K562 (cell line): ENCODE data around the gene SNX17. TPM values are rescaled to one million over a fixed set of nuclear protein-coding genes. Genes with fewer than 3 reads are reported as not detected.

Source experiments
- CBX3 ChIP-seq, 2 experiments: IDR thresholded peaks; 1 replicate in 1 of 2; 2 replicates in 1 of 2; pipeline ENCODE4 v1.6.1; 2012; ENCODE audit warnings: inconsistent platforms in 2 of 2, low read length in 2 of 2, borderline replicate concordance in 1 of 2, control low read depth in 1 of 2
- E2F3 ChIP-seq: fragments of 250-450 bp; sonication (Bioruptor Pico); IDR thresholded peaks from 2 replicates; pipeline ENCODE4 v1.4.0; 2020; ENCODE audit warnings: mild to moderate bottlenecking
- ELF4 ChIP-seq: fragments of 450-650 bp; formaldehyde crosslinking; IDR thresholded peaks from 2 replicates; pipeline ENCODE4 v1.4.0; 2022; ENCODE audit warnings: missing genetic modification characterization
- ETS2 ChIP-seq: IDR thresholded peaks from 2 replicates; pipeline ENCODE4 v1.6.1; 2016; ENCODE audit warnings: borderline replicate concordance, missing genetic modification characterization, mild to moderate bottlenecking, moderate library complexity, missing compliant biosample characterization; ENCODE audit not compliant: poor library complexity, severe bottlenecking
- ILK ChIP-seq: fragments of 450-650 bp; IDR thresholded peaks from 2 replicates; pipeline ENCODE4 v1.6.1; 2016; ENCODE audit warnings: missing genetic modification characterization, low read depth, mild to moderate bottlenecking, missing compliant biosample characterization, moderate library complexity, borderline replicate concordance
- MCM7 ChIP-seq, 2 experiments: fragments of 450-650 bp; IDR thresholded peaks; 2 replicates each; pipeline ENCODE4 v1.6.1; 2016 to 2018
- NFYB ChIP-seq: IDR thresholded peaks from 2 replicates; pipeline ENCODE4 v1.6.1; 2011; ENCODE audit warnings: mild to moderate bottlenecking, moderate library complexity; ENCODE audit not compliant: insufficient read length; ENCODE audit errors: extremely low read depth
- RFX5 ChIP-seq: IDR thresholded peaks from 2 replicates; pipeline ENCODE4 v1.6.1; 2011; ENCODE audit warnings: low read depth, mild to moderate bottlenecking, improper control_type of control experiment, low read length
- ZNF717 ChIP-seq: fragments of 250-450 bp; sonication (Bioruptor Pico); IDR thresholded peaks from 2 replicates; pipeline ENCODE4 v1.5.0; 2021
- polyA plus RNA-seq, 8 experiments: library from polyadenylated mRNA; depleted of rRNA in 4 of 8; stranded (reverse) in 5 of 8; unstranded in 3 of 8; fragments of >200 nt; fragmentation: Nextera tagmentation in 2 of 8; fragmentation: Illumina TruSeq in 1 of 8; extraction: Ambion mirVana in 2 of 8; extraction: Trizol in 1 of 8; gene quantifications; 2 replicates each; pipeline versions ENCODE4 v1.2.1 to v1.2.3, GENCODE V29; 2011 to 2014; ENCODE audit warnings: inconsistent platforms in 1 of 8, missing spikeins in 1 of 8
- total RNA-seq, 7 experiments: library from RNA; depleted of rRNA in 6 of 7; stranded (reverse); fragments of >200 nt in 6 of 7; fragmentation: Illumina TruSeq in 2 of 7; extraction: Trizol in 2 of 7; gene quantifications; 2 replicates each; pipeline versions ENCODE4 v1.2.1 to v1.2.3, GENCODE V29; 2011 to 2021; ENCODE audit warnings: low replicate concordance in 1 of 7
- TF ChIP-seq, protein P1 (sequence below): sonication (generic); formaldehyde crosslinking; IDR thresholded peaks from 2 replicates; pipeline ENCODE4 v1.5.0; 2020; ENCODE audit warnings: missing genetic modification reagents
- TF ChIP-seq, protein P2 (sequence below): sonication (generic); formaldehyde crosslinking; IDR thresholded peaks from 2 replicates; pipeline ENCODE4 v1.4.0; 2020; ENCODE audit warnings: mild to moderate bottlenecking, missing genetic modification reagents
- TF ChIP-seq, protein P3 (sequence below): fragments of 450-650 bp; IDR thresholded peaks from 2 replicates; pipeline ENCODE4 v1.6.1; 2016; ENCODE audit warnings: mild to moderate bottlenecking
- TF ChIP-seq, protein P4 (sequence below), 2 experiments: fragments of 450-650 bp; IDR thresholded peaks; 2 replicates each; pipeline ENCODE4 v1.6.1; 2016; ENCODE audit warnings: mild to moderate bottlenecking in 2 of 2, borderline replicate concordance in 1 of 2, low read depth in 1 of 2, moderate library complexity in 1 of 2

The SNX17 gene
- total and polyA plus RNA-seq, 9 of the 15 experiments (the other 6 are each of a cell fraction or from before 2014, with no cell fraction given): 3.0 to 75.7 (median 54.6) TPM

DNA sequence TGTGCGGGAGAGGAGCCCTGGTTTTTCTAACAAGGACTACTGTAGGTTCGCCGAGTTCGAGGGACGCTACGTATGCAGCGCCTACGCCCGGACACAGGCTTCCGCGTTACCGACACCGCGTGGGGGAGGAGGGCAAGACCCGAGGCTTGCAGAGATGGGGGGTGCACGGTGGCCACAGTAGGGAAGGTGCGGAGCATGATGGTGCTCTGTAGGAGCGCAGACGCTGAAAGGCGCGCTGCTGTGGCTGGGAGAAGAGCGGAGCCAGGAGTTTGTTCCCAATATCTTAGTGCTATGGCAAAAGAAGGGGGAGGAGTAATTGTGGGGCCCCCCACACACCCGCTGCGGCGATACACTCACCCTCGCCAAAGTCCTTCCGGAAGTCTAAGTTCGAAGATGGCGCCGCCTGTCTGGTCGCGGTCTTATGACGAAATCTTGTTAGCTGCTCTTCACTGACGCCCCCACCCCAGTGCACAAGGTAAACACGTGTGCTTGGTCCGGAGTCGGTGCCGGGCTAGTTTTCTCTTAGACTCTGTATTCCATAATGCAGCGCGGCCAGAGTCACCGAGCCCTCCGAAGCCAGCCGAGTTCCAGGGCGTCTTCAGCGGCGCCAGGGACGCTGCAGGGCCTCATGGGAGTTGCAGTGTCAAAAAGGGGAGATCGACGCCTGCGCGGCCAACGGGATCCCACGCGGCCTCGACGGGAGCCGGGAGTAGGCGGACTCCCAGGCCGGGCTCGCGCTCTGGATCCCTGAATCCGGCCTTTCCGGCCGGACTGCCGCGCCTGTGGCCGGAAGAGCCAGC, 13.8 kb upstream of the SNX17 start, which contains the start of gene GTF3C2 (continued):
- TF ChIP-seq, protein P1, sequence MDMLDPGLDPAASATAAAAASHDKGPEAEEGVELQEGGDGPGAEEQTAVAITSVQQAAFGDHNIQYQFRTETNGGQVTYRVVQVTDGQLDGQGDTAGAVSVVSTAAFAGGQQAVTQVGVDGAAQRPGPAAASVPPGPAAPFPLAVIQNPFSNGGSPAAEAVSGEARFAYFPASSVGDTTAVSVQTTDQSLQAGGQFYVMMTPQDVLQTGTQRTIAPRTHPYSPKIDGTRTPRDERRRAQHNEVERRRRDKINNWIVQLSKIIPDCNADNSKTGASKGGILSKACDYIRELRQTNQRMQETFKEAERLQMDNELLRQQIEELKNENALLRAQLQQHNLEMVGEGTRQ: peak; percentile 27
- TF ChIP-seq, protein P2, sequence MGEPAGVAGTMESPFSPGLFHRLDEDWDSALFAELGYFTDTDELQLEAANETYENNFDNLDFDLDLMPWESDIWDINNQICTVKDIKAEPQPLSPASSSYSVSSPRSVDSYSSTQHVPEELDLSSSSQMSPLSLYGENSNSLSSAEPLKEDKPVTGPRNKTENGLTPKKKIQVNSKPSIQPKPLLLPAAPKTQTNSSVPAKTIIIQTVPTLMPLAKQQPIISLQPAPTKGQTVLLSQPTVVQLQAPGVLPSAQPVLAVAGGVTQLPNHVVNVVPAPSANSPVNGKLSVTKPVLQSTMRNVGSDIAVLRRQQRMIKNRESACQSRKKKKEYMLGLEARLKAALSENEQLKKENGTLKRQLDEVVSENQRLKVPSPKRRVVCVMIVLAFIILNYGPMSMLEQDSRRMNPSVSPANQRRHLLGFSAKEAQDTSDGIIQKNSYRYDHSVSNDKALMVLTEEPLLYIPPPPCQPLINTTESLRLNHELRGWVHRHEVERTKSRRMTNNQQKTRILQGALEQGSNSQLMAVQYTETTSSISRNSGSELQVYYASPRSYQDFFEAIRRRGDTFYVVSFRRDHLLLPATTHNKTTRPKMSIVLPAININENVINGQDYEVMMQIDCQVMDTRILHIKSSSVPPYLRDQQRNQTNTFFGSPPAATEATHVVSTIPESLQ (CRISPR knock-in tag): no peak
- TF ChIP-seq CBX3 (IDR thresholded peaks at IDR 0.05; ENCODE audit: borderline replicate concordance in 1 of 2, low read length in 2 of 2) (no peak; a peak in 1 of 3 replicates), E2F3 (CRISPR knock-in tag) (peak; percentile 37; the same call in 1 of the 2 replicates), ILK (tag) (no peak), MCM7 (IDR thresholded peaks at IDR 0.05) (no peak), ZNF717 (CRISPR knock-in tag) (no peak), NFYB (no peak), ETS2 (tag) (no peak), RFX5 (no peak), ELF4 (CRISPR knock-in tag) (peak; percentile 29; the same call in 1 of the 2 replicates)
- TF ChIP-seq, protein P3, sequence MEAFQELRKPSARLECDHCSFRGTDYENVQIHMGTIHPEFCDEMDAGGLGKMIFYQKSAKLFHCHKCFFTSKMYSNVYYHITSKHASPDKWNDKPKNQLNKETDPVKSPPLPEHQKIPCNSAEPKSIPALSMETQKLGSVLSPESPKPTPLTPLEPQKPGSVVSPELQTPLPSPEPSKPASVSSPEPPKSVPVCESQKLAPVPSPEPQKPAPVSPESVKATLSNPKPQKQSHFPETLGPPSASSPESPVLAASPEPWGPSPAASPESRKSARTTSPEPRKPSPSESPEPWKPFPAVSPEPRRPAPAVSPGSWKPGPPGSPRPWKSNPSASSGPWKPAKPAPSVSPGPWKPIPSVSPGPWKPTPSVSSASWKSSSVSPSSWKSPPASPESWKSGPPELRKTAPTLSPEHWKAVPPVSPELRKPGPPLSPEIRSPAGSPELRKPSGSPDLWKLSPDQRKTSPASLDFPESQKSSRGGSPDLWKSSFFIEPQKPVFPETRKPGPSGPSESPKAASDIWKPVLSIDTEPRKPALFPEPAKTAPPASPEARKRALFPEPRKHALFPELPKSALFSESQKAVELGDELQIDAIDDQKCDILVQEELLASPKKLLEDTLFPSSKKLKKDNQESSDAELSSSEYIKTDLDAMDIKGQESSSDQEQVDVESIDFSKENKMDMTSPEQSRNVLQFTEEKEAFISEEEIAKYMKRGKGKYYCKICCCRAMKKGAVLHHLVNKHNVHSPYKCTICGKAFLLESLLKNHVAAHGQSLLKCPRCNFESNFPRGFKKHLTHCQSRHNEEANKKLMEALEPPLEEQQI: no peak
- TF ChIP-seq, protein P4, sequence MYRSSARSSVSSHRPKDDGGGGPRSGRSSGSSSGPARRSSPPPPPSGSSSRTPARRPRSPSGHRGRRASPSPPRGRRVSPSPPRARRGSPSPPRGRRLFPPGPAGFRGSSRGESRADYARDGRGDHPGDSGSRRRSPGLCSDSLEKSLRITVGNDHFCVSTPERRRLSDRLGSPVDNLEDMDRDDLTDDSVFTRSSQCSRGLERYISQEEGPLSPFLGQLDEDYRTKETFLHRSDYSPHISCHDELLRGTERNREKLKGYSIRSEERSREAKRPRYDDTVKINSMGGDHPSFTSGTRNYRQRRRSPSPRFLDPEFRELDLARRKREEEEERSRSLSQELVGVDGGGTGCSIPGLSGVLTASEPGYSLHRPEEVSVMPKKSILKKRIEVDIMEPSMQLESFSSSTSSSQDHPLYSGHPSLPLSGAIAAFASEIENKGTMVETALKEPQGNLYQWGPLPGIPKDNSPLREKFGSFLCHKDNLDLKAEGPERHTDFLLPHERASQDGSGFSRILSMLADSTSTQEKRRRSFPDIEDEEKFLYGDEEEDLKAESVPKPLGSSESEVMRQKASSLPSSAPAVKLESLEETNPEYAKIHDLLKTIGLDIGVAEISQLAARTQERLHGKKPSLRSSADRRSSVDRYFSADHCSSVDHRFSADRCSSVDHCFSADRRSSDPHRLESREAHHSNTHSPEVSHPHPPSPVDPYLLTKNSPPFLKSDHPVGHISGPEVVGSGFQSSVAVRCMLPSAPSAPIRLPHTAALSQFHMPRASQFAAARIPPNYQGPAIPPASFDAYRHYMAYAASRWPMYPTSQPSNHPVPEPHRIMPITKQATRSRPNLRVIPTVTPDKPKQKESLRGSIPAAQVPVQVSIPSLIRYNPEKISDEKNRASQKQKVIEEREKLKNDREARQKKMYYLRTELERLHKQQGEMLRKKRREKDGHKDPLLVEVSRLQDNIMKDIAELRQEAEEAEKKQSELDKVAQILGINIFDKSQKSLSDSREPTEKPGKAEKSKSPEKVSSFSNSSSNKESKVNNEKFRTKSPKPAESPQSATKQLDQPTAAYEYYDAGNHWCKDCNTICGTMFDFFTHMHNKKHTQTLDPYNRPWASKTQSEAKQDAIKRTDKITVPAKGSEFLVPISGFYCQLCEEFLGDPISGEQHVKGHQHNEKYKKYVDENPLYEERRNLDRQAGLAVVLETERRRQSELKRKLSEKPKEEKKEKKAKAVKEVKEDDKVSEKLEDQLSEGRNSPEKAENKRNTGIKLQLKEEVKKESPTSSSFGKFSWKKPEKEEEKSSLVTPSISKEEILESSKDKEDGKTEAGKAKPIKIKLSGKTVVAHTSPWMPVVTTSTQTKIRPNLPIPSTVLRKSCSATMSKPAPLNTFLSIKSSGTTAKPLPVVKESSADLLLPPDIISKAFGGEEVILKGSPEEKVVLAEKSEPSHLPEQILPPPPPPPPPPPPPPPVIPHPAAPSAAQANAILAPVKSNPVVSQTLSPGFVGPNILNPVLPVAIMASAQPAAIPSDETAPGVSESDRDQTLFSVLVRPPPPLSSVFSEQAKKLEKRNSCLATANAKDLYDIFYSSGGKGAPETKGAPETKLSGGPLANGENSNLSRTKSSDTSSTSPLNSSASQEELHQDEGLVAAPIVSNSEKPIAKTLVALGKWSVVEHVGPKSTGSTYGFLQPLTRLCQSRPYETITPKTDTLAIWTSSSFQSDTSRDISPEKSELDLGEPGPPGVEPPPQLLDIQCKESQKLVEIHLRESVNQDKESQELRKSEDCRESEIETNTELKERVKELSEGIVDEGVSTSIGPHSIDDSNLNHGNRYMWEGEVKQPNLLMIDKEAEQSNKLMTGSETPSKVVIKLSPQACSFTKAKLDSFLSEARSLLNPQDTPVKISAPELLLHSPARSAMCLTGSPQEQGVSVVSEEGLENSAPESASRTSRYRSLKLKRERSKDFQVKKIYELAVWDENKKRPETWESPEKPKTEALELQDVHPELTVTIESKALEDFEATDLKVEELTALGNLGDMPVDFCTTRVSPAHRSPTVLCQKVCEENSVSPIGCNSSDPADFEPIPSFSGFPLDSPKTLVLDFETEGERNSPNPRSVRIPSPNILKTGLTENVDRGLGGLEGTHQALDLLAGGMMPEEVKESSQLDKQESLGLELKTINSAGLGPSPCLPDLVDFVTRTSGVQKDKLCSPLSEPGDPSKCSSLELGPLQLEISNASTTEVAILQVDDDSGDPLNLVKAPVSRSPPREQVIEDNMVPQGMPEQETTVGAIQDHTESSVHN (IDR thresholded peaks at IDR 0.05; ENCODE audit: borderline replicate concordance in 1 of 2, low read depth in 1 of 2): no peak
